Liver (tissue), 3 donors: ENCODE measurements around the gene NME1.

ENCODE experiments used
- ATF3 ChIP-seq: IDR thresholded peaks from 2 replicates; pipeline ENCODE4 v1.6.1; 2016; ENCODE audit warnings: antibody characterized with exemption
- CTCF ChIP-seq: fragments of 150-350 bp; IDR thresholded peaks from 2 replicates; pipeline ENCODE4 v1.5.1; 2017; ENCODE audit warnings: improper control_type of control experiment, low read depth, low read length; ENCODE audit not compliant: missing input control
- RAD21 ChIP-seq, 2 donors: IDR thresholded peaks; 2 replicates each; pipeline ENCODE4 v1.6.1; 2016; ENCODE audit warnings: antibody characterized with exemption in 2 of 2, mild to moderate bottlenecking in 2 of 2
- TAF1 ChIP-seq: conservative IDR thresholded peaks from 2 replicates; pipeline ENCODE4 v1.6.1; 2016; ENCODE audit warnings: antibody characterized with exemption, mild to moderate bottlenecking
- ZBTB33 ChIP-seq: IDR thresholded peaks from 2 replicates; pipeline ENCODE4 v1.6.1; 2016; ENCODE audit warnings: antibody characterized with exemption
- donor health status: healthy.
- donor health status: healthy.

- TF ChIP-seq CTCF (no peak), RAD21 (IDR thresholded peaks at IDR 0.05) (no peak), TAF1 (no peak), ATF3 (no peak), ZBTB33 (no peak)
Measured at GRCh38 chr17:51188271-51188833, 35.0 kb downstream of the NME1 start.
